Prostate gland (tissue), 2 donors: Measurements from ENCODE around the gene OR10V1. TPM values are rescaled to one million over a fixed set of nuclear protein-coding genes. Genes with fewer than 3 reads are reported as not detected.

Source experiments
- DNase-seq: peaks from one replicate; pipeline ENCODE4 v3.0.0-alpha.2; 2019; ENCODE audit warnings: low spot score
- H3K27ac ChIP-seq, 2 donors: fragments of 200-600 bp; sonication (generic); 2 replicates each; pipeline ENCODE4 v1.5.1; 2017 to 2019
- H3K27me3 ChIP-seq: fragments of 200-600 bp; sonication (generic); replicated peaks from 2 replicates; pipeline ENCODE4 v1.5.1; 2019; ENCODE audit not compliant: insufficient read depth
- H3K36me3 ChIP-seq, 2 donors: fragments of 200-600 bp; sonication (generic); 1 replicate in 1 of 2; 2 replicates in 1 of 2; pipeline versions ENCODE4 v1.5.1 to v1.8.1; 2017 to 2019
- H3K4me1 ChIP-seq: fragments of 200-600 bp; sonication (generic); replicated peaks from 2 replicates; pipeline ENCODE4 v1.5.1; 2019
- H3K4me3 ChIP-seq, 2 donors: fragments of 200-600 bp; sonication (generic); 2 replicates each; pipeline ENCODE4 v1.5.1; 2017 to 2019
- H3K9me3 ChIP-seq: fragments of 200-600 bp; sonication (generic); 2 replicates; pipeline ENCODE4 v1.5.1; 2017
- CTCF ChIP-seq, 4 experiments: fragments of 200-600 bp in 2 of 4; fragments of 450-650 bp in 2 of 4; sonication (generic) in 2 of 4; IDR thresholded peaks; 1 replicate in 3 of 4; 2 replicates in 1 of 4; pipeline ENCODE4 v1.5.1; 2016 to 2019; ENCODE audit warnings: antibody characterized with exemption in 4 of 4, mild to moderate bottlenecking in 2 of 4, moderate library complexity in 2 of 4
- POLR2A ChIP-seq: fragments of 450-650 bp; IDR thresholded peaks from one replicate; pipeline ENCODE4 v1.6.1; 2016; ENCODE audit warnings: antibody characterized with exemption, mild to moderate bottlenecking
- POLR2AphosphoS5 ChIP-seq: sonication (generic); formaldehyde crosslinking; IDR thresholded peaks from one replicate; pipeline ENCODE4 v1.6.1; 2017; ENCODE audit warnings: antibody characterized with exemption
- WGBS: methylation state at CpG from one replicate; pipeline ENCODE4 v1.1.5; 2018; 5-methylcytosine and 5-hydroxymethylcytosine counted together
- intact Hi-C: fragments of 100-400 bp; cut with DNase I; formaldehyde crosslinking; loops from one replicate; pipeline ENCODE4 v1.14.2; 2022
- total RNA-seq, 2 donors: library from RNA; depleted of rRNA; stranded (reverse); fragments of >200 nt; gene quantifications; one replicate each; pipeline ENCODE4 v1.1.0, GENCODE V29; 2016

Gene OR10V1
- total RNA-seq, 2 donors from 2014 or later: not detected

- no peaks in the 10 kb centered on the region for H3K9me3 ChIP-seq
- 25% methylated on average over 4 of the region's 4 CpGs for WGBS
- intact Hi-C loops: loop anchor here (10.0 kb wide), 1 partner anchor 612 kb away; the partner anchor contains the start of gene FAM111A
- DNase-seq: peak; percentile 56
- TF ChIP-seq POLR2AphosphoS5: peak; percentile 38
- no peak for TF ChIP-seq CTCF (IDR thresholded peaks at IDR 0.05)
- TF ChIP-seq POLR2A: peak; percentile 28
- H3K4me1 ChIP-seq: peaks cover 4% of the 10 kb centered on the region
- H3K36me3 ChIP-seq: no peaks in the 10 kb centered on the region
- no peak overlapping the region for H3K4me3 ChIP-seq
- peak overlapping the region; percentile 94 to 95 for H3K27ac ChIP-seq
- no peaks in the 10 kb centered on the region for H3K27me3 ChIP-seq
Measured at GRCh38 chr11:59756845-59757244, 43.2 kb upstream of the OR10V1 start.

DNA sequence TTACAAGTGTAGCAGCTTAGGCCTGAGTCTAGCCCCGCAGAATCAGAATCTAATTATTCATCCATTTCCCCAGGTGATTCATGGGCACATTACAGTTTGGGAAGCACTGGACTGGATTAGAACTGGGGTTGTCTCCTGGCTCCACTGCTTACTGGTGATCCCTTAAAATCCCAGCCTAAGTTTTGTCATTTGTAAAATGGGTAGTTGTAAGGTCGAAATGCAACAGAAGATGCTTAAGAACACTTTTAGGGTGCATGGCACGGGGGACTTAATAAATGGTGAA lies 42.9 kb upstream of the OR10V1 start:
- 43% methylated on average over 3 of the region's 3 CpGs for WGBS
- H3K4me1 ChIP-seq: peaks cover 4% of the 10 kb centered on the region
- peak overlapping the region in 1 of 2 donors; percentile 98 for H3K4me3 ChIP-seq
- H3K9me3 ChIP-seq: no peaks in the 10 kb centered on the region
- TF ChIP-seq CTCF (IDR thresholded peaks at IDR 0.05): no peak
- no peak for TF ChIP-seq POLR2A
- TF ChIP-seq POLR2AphosphoS5: no peak
- no peaks in the 10 kb centered on the region for H3K36me3 ChIP-seq
- H3K27me3 ChIP-seq: no peaks in the 10 kb centered on the region
- peak overlapping the region; percentile 94 to 95 for H3K27ac ChIP-seq
- intact Hi-C loops: loop anchor here (10.0 kb wide), 1 partner anchor 612 kb away; the partner anchor contains the start of gene FAM111A
- DNase-seq: no peak

- H3K27me3 ChIP-seq: no peaks in the 10 kb centered on the region
- intact Hi-C loops: loop anchor here (2.0 to 10.0 kb wide), 4 partner anchors 47 to 611 kb away; partner anchors contain the start of genes FAM111A, MRPL16 and PATL1
- peaks cover 4% of the 10 kb centered on the region for H3K4me1 ChIP-seq
- DNase-seq: peak; percentile 81
- peak overlapping the region; percentile 93 to 98 for H3K4me3 ChIP-seq
- 7% methylated on average over 21 of the region's 23 CpGs for WGBS
- H3K27ac ChIP-seq: peak overlapping the region; percentile 94 to 95
- no peaks in the 10 kb centered on the region for H3K9me3 ChIP-seq
- no peaks in the 10 kb centered on the region for H3K36me3 ChIP-seq
- TF ChIP-seq CTCF (IDR thresholded peaks at IDR 0.05) (no peak), POLR2A (peak; percentile 43), POLR2AphosphoS5 (peak; percentile 62)
Measured at GRCh38 chr11:59755701-59756557, 42.3 kb upstream of the OR10V1 start.

DNA sequence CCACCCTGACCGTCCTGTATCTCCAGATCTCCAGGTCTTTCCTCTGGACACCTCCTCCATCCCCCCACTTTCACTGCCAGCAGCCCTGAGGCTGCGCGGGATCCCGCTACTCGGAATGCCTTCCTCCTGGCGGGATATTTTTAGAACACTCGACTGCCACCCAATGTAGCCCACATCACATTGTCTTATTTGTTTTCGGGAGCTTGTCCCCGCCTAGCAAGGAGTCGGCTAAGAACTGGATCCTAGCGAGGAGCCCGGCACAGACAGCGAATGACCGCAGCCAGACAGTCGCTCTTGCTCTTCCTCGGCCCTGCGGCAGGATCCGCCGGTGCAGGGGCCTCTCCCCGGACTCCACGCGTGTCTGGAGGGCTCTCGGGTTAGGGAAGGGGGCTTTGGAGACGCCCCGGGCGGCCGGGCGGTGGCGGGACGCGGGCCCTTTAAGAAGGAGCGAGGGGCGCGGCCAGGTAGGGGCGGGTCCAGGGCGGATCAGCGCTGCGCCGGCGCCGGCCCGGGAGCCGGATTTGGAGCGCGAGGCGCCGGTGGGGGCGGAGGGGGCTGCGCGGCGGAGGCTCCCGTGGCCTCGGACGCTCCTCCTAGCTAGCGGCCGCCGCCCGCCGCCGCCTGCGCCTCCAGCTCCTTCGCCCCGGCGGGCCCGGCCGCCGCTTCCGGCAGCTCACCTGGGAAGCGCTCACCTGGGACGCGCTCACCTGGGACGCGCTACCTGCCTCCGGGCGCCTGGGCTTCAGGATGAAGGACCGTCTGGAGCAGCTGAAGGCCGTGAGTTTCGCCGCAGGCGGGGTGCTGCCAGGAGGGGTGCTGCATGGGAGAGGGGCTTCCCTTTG lies 41.4 kb upstream of the OR10V1 start, which contains the start of gene STX3:
Gene STX3, plus strand, starts transcription at position 518 of the 842 bp plus-strand sequence. Its CDS starts 230 bp downstream, at position 748.
- peak within 1 kb of the TSS; percentile 93 to 98 for H3K4me3 ChIP-seq
- H3K36me3 ChIP-seq: no peaks in the 10 kb centered on the region
- peak within 1 kb of the TSS; percentile 94 to 95 for H3K27ac ChIP-seq
- DNase-seq: peak; percentile 73
- TF ChIP-seq CTCF (IDR thresholded peaks at IDR 0.05) (peak in 1 of 4 experiments; percentile 9), POLR2A (peak; percentile 52), POLR2AphosphoS5 (peak; percentile 53)
- H3K27me3 ChIP-seq: no peaks in the 10 kb centered on the region
- peaks cover 4% of the 10 kb centered on the region for H3K4me1 ChIP-seq
- under 1% methylated on average over 32 of the region's 80 CpGs for WGBS
- no peaks in the 10 kb centered on the region for H3K9me3 ChIP-seq
- intact Hi-C loops: loop anchor here (2.0 to 10.0 kb wide), 4 partner anchors 48 to 610 kb away; partner anchors contain the start of genes FAM111A, MRPL16 and PATL1
